A673 (cell line): ENCODE data around the gene CD83. TPM values are rescaled to one million over a fixed set of nuclear protein-coding genes. Genes with fewer than 3 reads are reported as not detected.

Experiments used
- BruUV-seq: library from RNA; stranded (reverse); fragments of 400-500 nt; replicated peaks from 2 replicates; lab custom pipeline; 2021; lab: Mats Ljungman, UMichigan
- CTCF ChIA-PET: fragments of 300-600 bp; sonication (Branson Sonifier 250); formaldehyde crosslinking; loops from one replicate; lab custom pipeline; 2022; ENCODE audit warnings: antibody characterized with exemption; lab: Charles Lee
- POLR2A ChIA-PET: fragments of 300-600 bp; sonication (Branson Sonifier 250); formaldehyde crosslinking; loops from one replicate; lab custom pipeline; 2022; ENCODE audit warnings: antibody characterized with exemption; ENCODE audit not compliant: low non-redundant PET; lab: Charles Lee
- DNase-seq: peaks from one replicate; pipeline ENCODE4 v3.0.0-alpha.2; 2015; ENCODE audit warnings: low spot score
- H3K27ac ChIP-seq: fragments of 200-600 bp; sonication (generic); 2 replicates; pipeline ENCODE4 v1.5.1; 2016; ENCODE audit warnings: mixed run types, low read depth, mild to moderate bottlenecking, mixed read lengths, antibody characterized with exemption, low read length; ENCODE audit not compliant: poor library complexity, severe bottlenecking
- H3K27me3 ChIP-seq: fragments of 200-600 bp; sonication (generic); replicated peaks from 2 replicates; pipeline ENCODE4 v1.6.1; 2017; ENCODE audit warnings: mixed run types, low read depth, mild to moderate bottlenecking, mixed read lengths, antibody characterized with exemption, low read length; ENCODE audit not compliant: insufficient read depth, poor library complexity
- H3K36me3 ChIP-seq: fragments of 200-600 bp; sonication (generic); 2 replicates; pipeline ENCODE4 v1.6.1; 2016; ENCODE audit warnings: mixed run types, mild to moderate bottlenecking, mixed read lengths, antibody characterized with exemption, low read length; ENCODE audit not compliant: insufficient read depth, poor library complexity, severe bottlenecking
- H3K4me1 ChIP-seq: fragments of 200-600 bp; sonication (generic); 2 replicates; pipeline ENCODE4 v1.6.1; 2017; ENCODE audit warnings: mixed run types, mild to moderate bottlenecking, mixed read lengths, antibody characterized with exemption, low read length; ENCODE audit not compliant: insufficient read depth, poor library complexity, severe bottlenecking
- H3K4me3 ChIP-seq: fragments of 200-600 bp; sonication (generic); 2 replicates; pipeline ENCODE4 v1.5.1; 2016; ENCODE audit warnings: low read depth, mixed run types, mild to moderate bottlenecking, mixed read lengths, low read length; ENCODE audit not compliant: poor library complexity, severe bottlenecking
- H3K9me3 ChIP-seq: fragments of 200-600 bp; sonication (generic); 2 replicates; pipeline ENCODE4 v1.6.1; 2016; ENCODE audit warnings: mixed run types, low read depth, mild to moderate bottlenecking, mixed read lengths, antibody characterized with exemption, low read length; ENCODE audit not compliant: poor library complexity, severe bottlenecking
- CTCF ChIP-seq: fragments of 300-800, 200-600 bp; sonication (generic); conservative IDR thresholded peaks from 2 replicates; pipeline ENCODE4 v1.5.1; 2017; ENCODE audit warnings: low read depth, mild to moderate bottlenecking, antibody characterized with exemption, low read length, moderate library complexity, mixed read lengths
- EZH2 ChIP-seq: fragments of 200-600 bp; sonication (generic); IDR thresholded peaks from 2 replicates; pipeline ENCODE4 v1.6.1; 2017; ENCODE audit warnings: borderline replicate concordance, low read depth, mild to moderate bottlenecking, mixed read lengths, antibody characterized with exemption, low read length; ENCODE audit not compliant: poor library complexity, severe bottlenecking
- intact Hi-C: fragments of 100-400 bp; cut with micrococcal nuclease; formaldehyde crosslinking; loops from one replicate; pipeline ENCODE4 v1.10.0; 2022; ENCODE audit not compliant: unreplicated experiment
- total RNA-seq: library from RNA; stranded (reverse); gene quantifications from 2 replicates; pipeline ENCODE4 v1.2.3, GENCODE V29; 2021

Gene CD83
- total RNA-seq, 1 experiment from 2014 or later: 14.4 TPM

GRCh38 chr6:14107711-14108494, 9.7 kb upstream of the CD83 start:
- Histone ChIP-seq H3K4me1 (no peaks in the 10 kb centered on the region), H3K27me3 (no peaks in the 10 kb centered on the region), H3K9me3 (peaks cover 8% of the 10 kb centered on the region), H3K4me3 (no peak overlapping the region), H3K36me3 (no peaks in the 10 kb centered on the region), H3K27ac (no peak overlapping the region)
- ChIA-PET POLR2A (no interaction called here), CTCF (no interaction called here)
- BruUV-seq: no TSS peak
- no peak for DNase-seq
- no peak for TF ChIP-seq EZH2
- no peak for TF ChIP-seq CTCF
- intact Hi-C loops: no loop called here

- ChIA-PET POLR2A (no interaction called here), CTCF (no interaction called here)
- Histone ChIP-seq H3K4me1 (no peaks in the 10 kb centered on the region), H3K9me3 (peaks cover 8% of the 10 kb centered on the region), H3K36me3 (no peaks in the 10 kb centered on the region), H3K27me3 (no peaks in the 10 kb centered on the region), H3K27ac (no peak overlapping the region), H3K4me3 (no peak overlapping the region)
- intact Hi-C loops: no loop called here
- DNase-seq: no peak
- BruUV-seq: no TSS peak
- TF ChIP-seq EZH2 (no peak), CTCF (no peak)
Observed at GRCh38 chr6:14108571-14109410, 8.8 kb upstream of the CD83 start.

DNA sequence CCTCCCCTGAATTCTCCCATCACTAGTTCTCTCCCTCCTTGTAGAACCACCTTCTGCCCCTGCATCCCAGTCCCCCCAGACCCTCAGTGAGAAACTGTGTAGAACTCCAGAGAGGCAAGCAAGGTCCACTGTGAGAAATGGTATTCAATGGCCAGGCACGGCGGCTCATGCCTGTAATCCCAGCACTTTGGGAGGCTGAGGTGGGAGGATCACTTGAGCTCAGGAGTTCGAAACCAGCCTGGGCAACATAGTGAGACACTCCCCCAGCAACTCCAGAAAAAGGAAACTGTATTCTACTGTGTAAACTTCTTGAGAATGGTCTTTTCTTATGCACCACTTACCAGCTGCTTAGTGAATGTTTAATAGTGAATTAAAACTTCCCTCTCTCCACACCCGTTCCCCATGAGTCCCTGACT, 8.2 kb upstream of the CD83 start:
- intact Hi-C loops: no loop called here
- CTCF ChIA-PET: no interaction called here
- no peak overlapping the region for H3K27ac ChIP-seq
- TF ChIP-seq EZH2 (no peak), CTCF (no peak)
- H3K36me3 ChIP-seq: no peaks in the 10 kb centered on the region
- POLR2A ChIA-PET: no interaction called here
- BruUV-seq: no TSS peak
- no peaks in the 10 kb centered on the region for H3K4me1 ChIP-seq
- DNase-seq: no peak
- peaks cover 8% of the 10 kb centered on the region for H3K9me3 ChIP-seq
- no peaks in the 10 kb centered on the region for H3K27me3 ChIP-seq
- no peak overlapping the region for H3K4me3 ChIP-seq
